GM12878 (cell line): ENCODE measurements around the gene MMD2. TPM values are rescaled to one million over a fixed set of nuclear protein-coding genes. Genes with fewer than 3 reads are reported as not detected.

Source experiments
- ATAC-seq: fragments of 200-7000 bp; cut with Tn5 transposase; 3 replicates; pipeline ENCODE4 v1.9.1; 2020; ENCODE audit warnings: mild to moderate bottlenecking, moderate library complexity
- BruUV-seq: library from RNA; stranded (reverse); fragments of 400-500 nt; replicated peaks from 2 replicates; lab custom pipeline; 2021; lab: Mats Ljungman, UMichigan
- CTCF ChIA-PET: fragments of 300-600 bp; sonication (Branson Sonifier 250); formaldehyde crosslinking; extraction: SDS; loops from one replicate; lab custom pipeline; 2021; ENCODE audit warnings: inconsistent platforms; lab: Yijun Ruan, JAX
- POLR2A ChIA-PET: fragments of 350-600 bp; formaldehyde crosslinking; extraction: SDS; loops from one replicate; lab custom pipeline; 2021; ENCODE audit warnings: inconsistent platforms; lab: Charles Lee
- RAD21 ChIA-PET: fragments of 300-600 bp; sonication (Branson Sonifier 250); formaldehyde crosslinking; loops from one replicate; lab custom pipeline; 2023; ENCODE audit warnings: antibody characterized with exemption; ENCODE audit not compliant: unreplicated experiment; lab: Charles Lee
- SMC1A ChIA-PET: fragments of 300-600 bp; sonication (Branson Sonifier 250); formaldehyde crosslinking; loops from one replicate; lab custom pipeline; 2023; ENCODE audit not compliant: unreplicated experiment, uncharacterized antibody; lab: Charles Lee
- DNase-seq: peaks from one replicate; pipeline ENCODE4 v3.0.0-alpha.2; 2011; ENCODE audit warnings: low read depth, low spot score
- FAIRE-seq: peaks from 3 replicates; lab custom pipeline; 2011; peaks lifted over from hg19 to GRCh38; lab: Jason Lieb, UNC
- H2AFZ ChIP-seq: 2 replicates; pipeline ENCODE4 v1.6.0; 2011; ENCODE audit warnings: low read depth, low read length, control low read depth; ENCODE audit not compliant: control insufficient read depth
- H3K27ac ChIP-seq: 2 replicates; pipeline ENCODE4 v1.5.1; 2011; ENCODE audit warnings: control low read depth; ENCODE audit not compliant: control insufficient read depth, insufficient read depth
- H3K27me3 ChIP-seq, 2 experiments: replicated peaks in 1 of 2; 2 replicates each; pipeline versions ENCODE4 v1.6.0 to v1.6.1; 2011; ENCODE audit warnings: low read length in 1 of 2; ENCODE audit not compliant: control insufficient read depth in 2 of 2, insufficient read depth in 2 of 2
- H3K36me3 ChIP-seq, 2 experiments: 2 replicates each; pipeline ENCODE4 v1.5.1; 2011; ENCODE audit warnings: low read length in 1 of 2; ENCODE audit not compliant: control insufficient read depth in 2 of 2, insufficient read depth in 2 of 2
- H3K4me1 ChIP-seq: 2 replicates; pipeline ENCODE4 v1.6.1; 2011; ENCODE audit warnings: mild to moderate bottlenecking, low read length, moderate library complexity, mixed read lengths; ENCODE audit not compliant: control insufficient read depth, insufficient read depth
- H3K4me2 ChIP-seq: 2 replicates; pipeline ENCODE4 v1.6.0; 2011; ENCODE audit warnings: control low read depth; ENCODE audit not compliant: control insufficient read depth, insufficient read depth
- H3K4me3 ChIP-seq: fragments of 200-600 bp; sonication (generic); 2 replicates; pipeline ENCODE4 v1.5.1; 2016
- H3K79me2 ChIP-seq: 2 replicates; pipeline ENCODE4 v1.6.0; 2011; ENCODE audit warnings: low read length; ENCODE audit not compliant: control insufficient read depth, insufficient read depth
- H3K9ac ChIP-seq: 2 replicates; pipeline ENCODE4 v1.8.0; 2011; ENCODE audit warnings: low read length, control low read depth, mixed read lengths; ENCODE audit not compliant: control insufficient read depth, insufficient read depth
- H3K9me3 ChIP-seq: replicated peaks from 3 replicates; pipeline ENCODE4 v1.5.1; 2011; ENCODE audit warnings: mild to moderate bottlenecking, low read length; ENCODE audit not compliant: control insufficient read depth, insufficient read depth
- H4K20me1 ChIP-seq: 2 replicates; pipeline ENCODE4 v1.6.0; 2011; ENCODE audit not compliant: control insufficient read depth, insufficient read depth
- ATF7 ChIP-seq: fragments of 450-650 bp; IDR thresholded peaks from 2 replicates; pipeline ENCODE4 v1.6.1; 2016; ENCODE audit warnings: low read depth, mild to moderate bottlenecking
- BACH1 ChIP-seq: fragments of 450-650 bp; IDR thresholded peaks from 2 replicates; pipeline ENCODE4 v1.6.1; 2017; ENCODE audit warnings: mild to moderate bottlenecking, borderline replicate concordance
- CREB1 ChIP-seq: IDR thresholded peaks from 2 replicates; pipeline ENCODE4 v1.6.1; 2012; ENCODE audit warnings: low read depth, mild to moderate bottlenecking, inconsistent platforms
- EED ChIP-seq: sonication (generic); IDR thresholded peaks from 2 replicates; pipeline ENCODE4 v1.6.1; 2016; ENCODE audit warnings: antibody characterized with exemption, low read depth
- HDGF ChIP-seq: fragments of 450-650 bp; IDR thresholded peaks from 2 replicates; pipeline ENCODE4 v1.6.1; 2016; ENCODE audit warnings: antibody characterized with exemption
- IKZF2 ChIP-seq, 2 experiments: fragments of 450-650 bp; IDR thresholded peaks; 2 replicates each; pipeline ENCODE4 v1.6.1; 2017; ENCODE audit warnings: mild to moderate bottlenecking in 2 of 2, moderate library complexity in 2 of 2
- MTA2 ChIP-seq: fragments of 450-650 bp; IDR thresholded peaks from 2 replicates; pipeline ENCODE4 v1.6.1; 2016; ENCODE audit warnings: low read depth, mild to moderate bottlenecking, moderate library complexity
- MTA3 ChIP-seq: IDR thresholded peaks from 2 replicates; pipeline ENCODE4 v1.6.1; 2012; ENCODE audit warnings: low read length, inconsistent platforms, borderline replicate concordance
- PAX5 ChIP-seq: IDR thresholded peaks from 2 replicates; pipeline ENCODE4 v1.6.1; 2011; ENCODE audit warnings: low read depth, low read length, borderline replicate concordance
- PBX3 ChIP-seq: IDR thresholded peaks from 2 replicates; pipeline ENCODE4 v1.6.1; 2011; ENCODE audit warnings: mild to moderate bottlenecking, low read depth, low read length, moderate library complexity; ENCODE audit not compliant: insufficient replicate concordance
- SP1 ChIP-seq: IDR thresholded peaks from one replicate; pipeline ENCODE4 v1.6.1; 2011; ENCODE audit warnings: low read depth, low read length
- SPI1 ChIP-seq: IDR thresholded peaks from 2 replicates; pipeline ENCODE4 v1.6.1; 2011; ENCODE audit warnings: low read depth, mild to moderate bottlenecking, low read length, moderate library complexity, borderline replicate concordance; ENCODE audit not compliant: insufficient read depth
- WGBS: methylation state at CpG from one replicate; pipeline ENCODE4 v1.1.6; 2016; ENCODE audit warnings: low lambda C conversion rate; ENCODE audit not compliant: insufficient replicate concordance, insufficient coverage; ENCODE audit errors: missing lambda C conversion rate; 5-methylcytosine and 5-hydroxymethylcytosine counted together
- in situ Hi-C: fragments of 300-500 bp; cut with MboI; formaldehyde crosslinking; loops from 9 replicates; pipeline ENCODE4 v1.14.3; 2018; ENCODE audit warnings: mixed read lengths
- intact Hi-C: fragments of 100-400 bp; cut with micrococcal nuclease; formaldehyde crosslinking; loops from one replicate; pipeline ENCODE4 v1.14.2; 2022; ENCODE audit not compliant: unreplicated experiment
- polyA plus RNA-seq, 11 experiments: library from polyadenylated mRNA; depleted of rRNA in 4 of 11; unstranded in 6 of 11; stranded (reverse) in 5 of 11; fragments of >200 nt; fragmentation: Nextera tagmentation in 4 of 11; fragmentation: Illumina TruSeq in 1 of 11; extraction: Ambion mirVana in 4 of 11; extraction: Trizol in 1 of 11; gene quantifications; 1 replicate in 1 of 11; 2 replicates in 10 of 11; pipeline versions ENCODE4 v1.2.1 to v1.2.3, GENCODE V29; 2011 to 2016; ENCODE audit warnings: inconsistent platforms in 2 of 11, missing spikeins in 2 of 11, low read depth in 1 of 11
- total RNA-seq, 4 experiments: library from RNA; depleted of rRNA in 3 of 4; stranded (reverse); fragments of >200 nt in 3 of 4; fragmentation: Illumina TruSeq in 1 of 4; extraction: Trizol in 1 of 4; gene quantifications; 2 replicates each; pipeline versions ENCODE4 v1.2.1 to v1.2.3, GENCODE V29; 2013 to 2021

MMD2 gene
- total and polyA plus RNA-seq, 10 of the 15 experiments (the other 5 are each of a cell fraction or from before 2014, with no cell fraction given), result not detected

- no peak overlapping the region for H3K4me3 ChIP-seq
- H4K20me1 ChIP-seq, result no peaks in the 10 kb centered on the region
- H3K9me3 ChIP-seq, result no peaks in the 10 kb centered on the region
- no peak overlapping the region for H3K9ac ChIP-seq
- 82% methylated on average over 12 of the region's 18 CpGs for WGBS
- H3K4me2 ChIP-seq, result no peak overlapping the region
- in situ Hi-C loops (no loop called here), intact Hi-C loops (no loop called here)
- ChIA-PET RAD21 (no interaction called here), POLR2A (interaction anchor here (0.6 kb wide), 1 partner anchor 8 kb away, joined by 3 read pairs; no protein-coding TSS in a partner anchor), CTCF (no interaction called here), SMC1A (no interaction called here)
- no peak overlapping the region for H2AFZ ChIP-seq
- H3K79me2 ChIP-seq, result no peaks in the 10 kb centered on the region
- no peak for ATAC-seq
- no peak for DNase-seq
- H3K27me3 ChIP-seq, result no peaks in the 10 kb centered on the region; a peak in 1 of 4 replicates
- no peaks in the 10 kb centered on the region for H3K36me3 ChIP-seq
- BruUV-seq, result no TSS peak
- FAIRE-seq, result no peak
- H3K27ac ChIP-seq, result no peak overlapping the region
- no peaks in the 10 kb centered on the region for H3K4me1 ChIP-seq
- no peak for TF ChIP-seq BACH1
- no peak for TF ChIP-seq SPI1
- no peak for TF ChIP-seq PAX5
- no peak for TF ChIP-seq EED
- no peak for TF ChIP-seq PBX3
- TF ChIP-seq HDGF, result no peak
- TF ChIP-seq SP1, result no peak
- TF ChIP-seq MTA2, result no peak
- no peak for TF ChIP-seq MTA3
- no peak for TF ChIP-seq IKZF2 (IDR thresholded peaks at IDR 0.05)
- no peak for TF ChIP-seq CREB1
- TF ChIP-seq ATF7, result no peak
- TF ChIP-seq, all 136 proteins: peak for 0
Measured at GRCh38 chr7:4876586-4876985, 82.4 kb downstream of the MMD2 start.
